T-helper 17 cell (primary cell): ENCODE results near the gene PRKCE. TPM values are rescaled to one million over a fixed set of nuclear protein-coding genes. Genes with fewer than 3 reads are reported as not detected.
A peak's percentile ranks its signal among the peaks of the same experiment; 100 is the strongest.

Source experiments
- ATAC-seq: fragments of 150-1000 bp; cut with Tn5 transposase; 2 replicates; pipeline ENCODE4 v1.10.0; 2021; ENCODE audit warnings: mild to moderate bottlenecking, moderate library complexity
- DNase-seq, 3 donors: peaks; one replicate each; pipeline versions ENCODE4 v3.0.0 to v3.0.0-alpha.2; 2020 to 2021
- H3K9me3 ChIP-seq: one replicate; pipeline ENCODE4 v1.7.0; 2013; ENCODE audit warnings: low read length, mild to moderate bottlenecking; ENCODE audit not compliant: control insufficient read depth, poor library complexity, severe bottlenecking
- H3K27ac Mint-ChIP-seq: one replicate; pipeline ENCODE4 v1.8.0; 2022; ENCODE audit warnings: mild to moderate bottlenecking, moderate library complexity, mixed read lengths
- H3K27me3 Mint-ChIP-seq: one replicate; pipeline ENCODE4 v1.8.0; 2022; ENCODE audit warnings: mixed read lengths
- H3K36me3 Mint-ChIP-seq: one replicate; pipeline ENCODE4 v1.8.0; 2022; ENCODE audit warnings: low read depth, mixed read lengths
- H3K4me1 Mint-ChIP-seq: one replicate; pipeline ENCODE4 v1.8.0; 2022; ENCODE audit warnings: mild to moderate bottlenecking, mixed read lengths
- H3K4me3 Mint-ChIP-seq: one replicate; pipeline ENCODE4 v1.8.0; 2022; ENCODE audit warnings: mild to moderate bottlenecking, moderate library complexity, mixed read lengths
- total RNA-seq, 4 donors: library from RNA in 2 of 4; stranded (reverse) in 2 of 4; gene quantifications; one replicate each; pipeline ENCODE4 v1.2.3 and lab custom pipeline; 2022 to 2026

Gene PRKCE
- total RNA-seq, 2 donors from 2014 or later = 17.6 to 23.7 TPM

GRCh38 chr2:45901468-45902032 is 250.1 kb downstream of the PRKCE start:
- H3K9me3 ChIP-seq = no peaks in the 10 kb centered on the region
- ATAC-seq = no peak
- Mint-ChIP-seq H3K36me3 (peaks cover 2% of the 10 kb centered on the region), H3K4me1 (peaks cover 2% of the 10 kb centered on the region), H3K27ac (no peak overlapping the region), H3K27me3 (no peaks in the 10 kb centered on the region), H3K4me3 (no peak overlapping the region)
- no peak for DNase-seq

- no peak overlapping the region for H3K27ac Mint-ChIP-seq
- H3K4me3 Mint-ChIP-seq = no peak overlapping the region
- H3K4me1 Mint-ChIP-seq = peaks cover 6% of the 10 kb centered on the region
- ATAC-seq (no peak), DNase-seq (no peak)
- H3K9me3 ChIP-seq = no peaks in the 10 kb centered on the region
- H3K27me3 Mint-ChIP-seq = no peaks in the 10 kb centered on the region
- H3K36me3 Mint-ChIP-seq = peaks cover 4% of the 10 kb centered on the region
These were observed 250.9 kb downstream of the PRKCE start for GRCh38 chr2:45902380-45902779.

DNA sequence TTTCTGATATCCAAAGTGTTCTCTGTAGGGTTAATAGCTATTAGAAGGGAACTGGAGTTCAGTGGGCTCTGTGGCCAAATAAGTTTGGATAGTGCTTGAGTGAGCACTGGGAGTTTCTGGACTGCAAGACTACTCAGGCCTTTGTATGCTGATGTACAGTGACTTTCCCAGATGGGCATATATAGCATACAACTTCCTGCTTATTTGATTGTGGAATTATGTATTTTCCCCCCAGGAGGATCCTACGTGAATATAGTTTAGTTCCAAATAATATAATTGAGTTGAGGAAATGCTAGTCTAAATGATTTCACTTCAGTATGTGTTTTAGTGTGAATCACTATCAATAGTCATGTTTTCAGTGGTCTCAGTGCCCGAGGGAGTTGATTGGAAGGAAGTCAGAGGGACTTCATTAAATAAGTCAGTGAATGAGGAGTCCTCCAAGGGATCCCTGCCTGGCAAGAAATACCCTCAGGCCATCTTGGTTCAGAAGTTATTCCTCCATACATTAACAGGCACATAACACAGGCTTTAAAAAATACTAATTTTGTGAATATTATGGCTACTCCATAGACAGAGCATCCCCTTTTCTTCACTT is 251.4 kb downstream of the PRKCE start:
- no peaks in the 10 kb centered on the region for H3K9me3 ChIP-seq
- ATAC-seq (no peak), DNase-seq (no peak)
- Mint-ChIP-seq H3K4me1 (peaks cover 6% of the 10 kb centered on the region), H3K27ac (no peak overlapping the region), H3K36me3 (peaks cover 4% of the 10 kb centered on the region), H3K27me3 (no peaks in the 10 kb centered on the region), H3K4me3 (no peak overlapping the region)

GRCh38 chr2:45904267-45904945 is 252.9 kb downstream of the PRKCE start:
- H3K27me3 Mint-ChIP-seq = no peaks in the 10 kb centered on the region

DNA sequence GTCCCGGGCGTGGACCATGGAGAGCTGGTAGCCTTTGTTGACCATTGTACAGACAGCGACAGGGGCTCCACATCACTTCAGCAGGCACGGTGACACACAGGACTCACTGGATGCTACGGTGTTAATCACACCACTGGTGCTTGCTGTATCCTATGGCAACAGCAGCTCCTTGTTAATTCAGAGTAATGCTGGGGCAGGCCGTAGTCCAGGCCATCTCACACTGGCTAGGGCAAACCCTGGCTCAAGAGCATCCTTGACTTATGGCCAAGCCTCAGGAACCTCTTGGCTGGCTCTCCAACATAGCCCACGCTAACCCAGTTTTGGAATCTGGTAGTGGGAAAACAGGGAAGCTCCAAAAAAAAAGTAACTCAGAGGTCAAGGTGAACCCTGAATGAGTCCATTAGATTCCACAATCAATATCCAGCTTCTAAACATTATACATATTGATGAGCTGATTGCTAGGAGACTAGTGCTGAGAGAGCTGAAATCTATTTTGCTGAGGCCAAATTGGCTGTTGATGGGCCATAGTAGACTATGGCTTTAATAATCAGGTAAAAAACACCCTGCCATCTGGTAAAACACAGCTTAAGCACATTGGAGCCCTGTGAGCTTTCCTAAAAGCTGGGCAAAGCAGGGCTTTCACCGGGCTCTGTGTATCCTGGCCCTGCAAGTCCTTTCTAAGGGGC is 253.6 kb downstream of the PRKCE start:
- peaks cover 4% of the 10 kb centered on the region for H3K36me3 Mint-ChIP-seq
- no peak overlapping the region for H3K4me3 Mint-ChIP-seq
- H3K4me1 Mint-ChIP-seq = peaks cover 6% of the 10 kb centered on the region
- H3K27me3 Mint-ChIP-seq = no peaks in the 10 kb centered on the region
- no peaks in the 10 kb centered on the region for H3K9me3 ChIP-seq
- no peak overlapping the region for H3K27ac Mint-ChIP-seq
- ATAC-seq = no peak
- DNase-seq = no peak

More at GRCh38 chr2:45904267-45904945, 252.9 kb downstream of the PRKCE start:
- H3K9me3 ChIP-seq = no peaks in the 10 kb centered on the region
- peaks cover 6% of the 10 kb centered on the region for H3K4me1 Mint-ChIP-seq
- H3K27ac Mint-ChIP-seq = no peak overlapping the region
- no peak overlapping the region for H3K4me3 Mint-ChIP-seq
- DNase-seq = no peak
- no peak for ATAC-seq
- H3K36me3 Mint-ChIP-seq = peaks cover 4% of the 10 kb centered on the region

DNA sequence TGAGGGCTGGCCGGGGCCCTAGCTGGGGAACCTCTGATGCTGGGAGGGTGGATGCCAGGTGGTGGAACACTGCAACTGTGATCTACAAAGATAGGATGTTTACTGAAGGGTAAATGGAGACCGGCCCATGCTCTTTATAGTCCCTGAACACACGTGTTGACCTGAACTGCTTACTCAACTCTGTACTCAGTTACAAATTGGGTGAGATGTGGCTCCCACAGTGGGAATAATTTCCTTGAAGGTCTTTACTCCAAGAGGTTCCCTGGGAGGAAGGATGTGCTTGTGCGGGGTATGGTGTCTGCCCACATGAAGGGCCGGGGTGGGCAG is 254.1 kb downstream of the PRKCE start:
- Mint-ChIP-seq H3K27me3 (no peaks in the 10 kb centered on the region), H3K4me3 (no peak overlapping the region), H3K36me3 (peaks cover 2% of the 10 kb centered on the region), H3K4me1 (peaks cover 4% of the 10 kb centered on the region), H3K27ac (no peak overlapping the region)
- H3K9me3 ChIP-seq = no peaks in the 10 kb centered on the region
- ATAC-seq (no peak), DNase-seq (no peak)

DNA sequence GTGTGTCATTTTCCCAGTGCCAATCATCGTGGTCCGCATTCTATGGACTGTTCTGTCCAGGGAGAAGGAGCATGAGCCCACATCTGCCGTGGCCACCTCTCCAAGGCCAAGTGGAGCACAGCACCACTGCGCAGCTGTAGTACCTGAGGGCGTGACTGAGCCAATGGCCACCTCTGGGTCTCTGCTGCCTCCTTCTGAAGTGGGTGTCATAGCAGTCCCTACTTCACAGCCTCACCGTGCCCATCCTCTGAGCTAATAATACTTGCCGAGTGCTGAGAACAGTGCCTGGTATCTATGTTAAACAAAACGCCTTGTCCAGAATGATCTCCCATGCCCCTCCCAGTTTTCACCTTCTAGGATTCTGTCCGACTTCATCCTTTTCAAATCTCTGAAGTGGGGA is 256.1 kb downstream of the PRKCE start:
- Mint-ChIP-seq H3K27ac (no peak overlapping the region), H3K27me3 (no peaks in the 10 kb centered on the region), H3K4me1 (peaks cover 6% of the 10 kb centered on the region), H3K36me3 (peaks cover 2% of the 10 kb centered on the region), H3K4me3 (no peak overlapping the region)
- H3K9me3 ChIP-seq = no peaks in the 10 kb centered on the region
- DNase-seq (no peak), ATAC-seq (no peak)

- H3K36me3 Mint-ChIP-seq = peaks cover 2% of the 10 kb centered on the region
- H3K4me3 Mint-ChIP-seq = no peak overlapping the region
- no peaks in the 10 kb centered on the region for H3K27me3 Mint-ChIP-seq
- DNase-seq (no peak), ATAC-seq (no peak)
- no peaks in the 10 kb centered on the region for H3K9me3 ChIP-seq
- peaks cover 6% of the 10 kb centered on the region for H3K4me1 Mint-ChIP-seq
- H3K27ac Mint-ChIP-seq = no peak overlapping the region
These were observed 257.1 kb downstream of the PRKCE start for GRCh38 chr2:45908316-45909170.

DNA sequence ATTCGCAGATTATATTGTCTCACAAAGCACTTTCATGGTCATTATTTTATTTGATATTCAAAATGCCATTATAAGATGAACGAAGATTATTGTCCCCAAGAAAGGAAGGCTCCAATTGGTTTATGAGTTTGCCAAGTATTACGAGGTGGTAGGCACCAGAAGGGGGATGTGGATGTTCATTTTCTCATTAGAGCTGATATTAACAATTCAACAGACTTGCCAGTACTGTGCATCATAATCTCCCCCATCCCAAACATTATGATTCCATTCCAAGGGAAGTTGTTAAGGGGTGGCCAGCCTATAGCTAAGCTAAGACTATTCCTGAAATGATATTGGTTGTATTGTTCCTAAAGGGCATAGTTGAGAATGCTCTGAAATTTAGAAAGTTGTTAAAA is 257.7 kb downstream of the PRKCE start:
- Mint-ChIP-seq H3K4me3 (no peak overlapping the region), H3K36me3 (peaks cover 2% of the 10 kb centered on the region), H3K27ac (no peak overlapping the region), H3K27me3 (no peaks in the 10 kb centered on the region), H3K4me1 (peaks cover 6% of the 10 kb centered on the region)
- H3K9me3 ChIP-seq = no peaks in the 10 kb centered on the region
- ATAC-seq = no peak
- DNase-seq = no peak

DNA sequence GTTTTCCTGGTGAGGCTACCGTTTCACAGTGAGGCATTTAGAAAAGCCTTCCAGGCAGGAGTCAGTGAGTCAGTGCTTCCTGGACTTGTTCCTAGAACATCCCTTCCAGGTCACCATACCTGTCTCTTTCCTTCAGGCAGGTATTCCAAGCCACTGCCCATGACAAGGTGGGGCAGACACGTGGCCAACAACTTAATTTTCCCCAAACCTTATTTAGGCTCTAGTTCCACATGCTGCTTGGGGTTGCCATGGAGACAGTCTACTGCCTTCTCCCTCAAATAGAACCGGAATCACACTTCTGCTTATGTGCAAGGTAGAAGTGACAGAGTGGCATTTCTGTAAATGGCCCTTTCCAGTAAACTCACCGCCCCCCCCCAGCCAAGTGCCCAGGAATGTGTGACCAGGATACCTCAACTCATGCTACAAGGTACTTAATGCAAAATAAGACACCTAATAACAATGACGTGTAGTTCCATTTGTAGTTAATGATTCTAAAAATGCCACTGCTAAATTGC is 258.3 kb downstream of the PRKCE start:
- ATAC-seq (peak; percentile 27), DNase-seq (no peak)
- peaks cover 6% of the 10 kb centered on the region for H3K4me1 Mint-ChIP-seq
- H3K36me3 Mint-ChIP-seq = peaks cover 2% of the 10 kb centered on the region
- H3K4me3 Mint-ChIP-seq = no peak overlapping the region
- H3K27ac Mint-ChIP-seq = no peak overlapping the region
- H3K9me3 ChIP-seq = no peaks in the 10 kb centered on the region
- H3K27me3 Mint-ChIP-seq = no peaks in the 10 kb centered on the region

DNA sequence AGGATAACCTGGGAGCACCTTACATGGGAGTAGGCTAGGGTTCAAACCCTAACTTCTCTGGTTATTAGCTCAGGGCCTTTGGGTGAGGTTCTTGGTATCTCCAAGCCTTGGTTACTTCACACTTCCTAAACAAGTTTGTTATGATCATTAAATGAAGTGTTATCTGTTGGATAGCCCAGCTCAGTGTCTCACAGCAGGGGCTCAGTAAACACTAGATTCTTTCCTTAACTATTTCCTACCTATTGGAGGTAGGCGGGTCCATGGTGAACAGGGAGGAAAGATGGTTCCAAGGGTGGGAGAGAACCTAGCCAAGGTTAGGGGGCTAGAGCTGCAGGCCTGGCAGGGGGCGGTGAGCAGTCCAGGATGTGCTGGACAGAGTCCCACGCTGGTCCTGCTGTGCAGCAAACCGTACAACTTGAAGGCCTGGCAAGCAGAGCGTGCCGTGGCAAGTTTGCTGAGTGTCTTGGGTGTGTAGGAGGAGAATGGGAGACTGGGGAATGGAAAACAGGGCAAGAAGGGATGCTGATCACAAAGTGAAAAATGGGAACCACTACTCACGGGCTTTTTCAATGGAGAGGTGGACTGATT is 259.1 kb downstream of the PRKCE start:
- no peak overlapping the region for H3K27ac Mint-ChIP-seq
- DNase-seq = no peak
- H3K9me3 ChIP-seq = no peaks in the 10 kb centered on the region
- H3K4me3 Mint-ChIP-seq = no peak overlapping the region
- peaks cover 2% of the 10 kb centered on the region for H3K36me3 Mint-ChIP-seq
- peaks cover 6% of the 10 kb centered on the region for H3K4me1 Mint-ChIP-seq
- H3K27me3 Mint-ChIP-seq = no peaks in the 10 kb centered on the region
- ATAC-seq = no peak

DNA sequence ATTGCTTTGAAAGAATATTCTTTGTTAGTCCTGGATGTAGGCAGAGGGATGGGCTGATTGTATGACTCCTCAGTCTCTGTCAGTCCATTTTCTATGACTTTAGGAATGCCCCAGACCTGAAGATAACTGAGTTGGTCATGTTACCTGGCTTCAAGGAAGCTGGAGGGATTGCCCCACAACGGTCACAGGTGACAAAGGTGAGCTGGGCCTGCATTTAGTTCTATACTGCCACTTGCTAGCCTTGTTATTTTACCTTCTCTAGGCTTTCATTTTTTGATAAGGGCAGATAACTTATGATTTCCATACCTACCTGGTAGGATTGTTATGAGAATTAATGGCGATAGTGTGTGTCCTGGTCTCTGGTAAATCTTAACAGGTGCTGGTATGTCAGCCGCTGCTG is 260.1 kb downstream of the PRKCE start:
- DNase-seq = no peak
- no peaks in the 10 kb centered on the region for H3K27me3 Mint-ChIP-seq
- peaks cover 2% of the 10 kb centered on the region for H3K36me3 Mint-ChIP-seq
- H3K4me1 Mint-ChIP-seq = peaks cover 6% of the 10 kb centered on the region
- H3K9me3 ChIP-seq = no peaks in the 10 kb centered on the region
- H3K4me3 Mint-ChIP-seq = no peak overlapping the region
- no peak overlapping the region for H3K27ac Mint-ChIP-seq
- no peak for ATAC-seq
